ENCODE data around the gene CRTC1.

- TF ChIP-seq CTCF (IDR thresholded peaks at IDR 0.05; ENCODE audit: low read depth, low read length, poor library complexity, severe bottlenecking), result no peak
- TF ChIP-seq EZH2phosphoT487 (IDR thresholded peaks at IDR 0.05; ENCODE audit: borderline replicate concordance, low read length), result no peak
These were observed 81.1 kb downstream of the CRTC1 start for GRCh38 chr19:18764591-18765051.

All from DOHH2 (cell line).